ENCODE data around the gene DAP.

- TF ChIP-seq MAX (IDR thresholded peaks at IDR 0.05): no peak
- TF ChIP-seq, protein P1, sequence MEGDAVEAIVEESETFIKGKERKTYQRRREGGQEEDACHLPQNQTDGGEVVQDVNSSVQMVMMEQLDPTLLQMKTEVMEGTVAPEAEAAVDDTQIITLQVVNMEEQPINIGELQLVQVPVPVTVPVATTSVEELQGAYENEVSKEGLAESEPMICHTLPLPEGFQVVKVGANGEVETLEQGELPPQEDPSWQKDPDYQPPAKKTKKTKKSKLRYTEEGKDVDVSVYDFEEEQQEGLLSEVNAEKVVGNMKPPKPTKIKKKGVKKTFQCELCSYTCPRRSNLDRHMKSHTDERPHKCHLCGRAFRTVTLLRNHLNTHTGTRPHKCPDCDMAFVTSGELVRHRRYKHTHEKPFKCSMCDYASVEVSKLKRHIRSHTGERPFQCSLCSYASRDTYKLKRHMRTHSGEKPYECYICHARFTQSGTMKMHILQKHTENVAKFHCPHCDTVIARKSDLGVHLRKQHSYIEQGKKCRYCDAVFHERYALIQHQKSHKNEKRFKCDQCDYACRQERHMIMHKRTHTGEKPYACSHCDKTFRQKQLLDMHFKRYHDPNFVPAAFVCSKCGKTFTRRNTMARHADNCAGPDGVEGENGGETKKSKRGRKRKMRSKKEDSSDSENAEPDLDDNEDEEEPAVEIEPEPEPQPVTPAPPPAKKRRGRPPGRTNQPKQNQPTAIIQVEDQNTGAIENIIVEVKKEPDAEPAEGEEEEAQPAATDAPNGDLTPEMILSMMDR (IDR thresholded peaks at IDR 0.05; ENCODE audit: low read depth, low read length, missing input control): no peak
- no peak for TF ChIP-seq ZBTB33 (IDR thresholded peaks at IDR 0.05)
- TF ChIP-seq FOXA1 (IDR thresholded peaks at IDR 0.05): no peak
- TF ChIP-seq YY1 (IDR thresholded peaks at IDR 0.05): no peak
- no peak for TF ChIP-seq GABPA (IDR thresholded peaks at IDR 0.05 in 1 of 2, conservative IDR thresholded peaks at IDR 0.05 in 1 of 2)
These were observed 115.4 kb downstream of the DAP start for GRCh38 chr5:10645671-10646070.
